Caki2 (cell line): ENCODE measurements around the gene SLC37A1. TPM values are rescaled to one million over a fixed set of nuclear protein-coding genes. Genes with fewer than 3 reads are reported as not detected.

ENCODE experiments used
- DNase-seq: peaks from one replicate; pipeline ENCODE4 v3.0.0-alpha.2; 2015; ENCODE audit warnings: low read depth
- in situ Hi-C: cut with HindIII; loops from 2 replicates; pipeline ENCODE4 v1.10.0; 2016; ENCODE audit warnings: low sequenced_read_pairs, low pct_unique_long_range_greater_than_20kb, mixed read lengths
- total RNA-seq: library from RNA; depleted of rRNA; stranded (reverse); fragments of >200 nt; shearing (Covaris generic); gene quantifications from 2 replicates; pipeline ENCODE4 v1.2.3, GENCODE V29; 2014; ENCODE audit warnings: low replicate concordance

The SLC37A1 gene
- total RNA-seq, 1 experiment from 2014 or later: 39.8 TPM

- in situ Hi-C loops: no loop called here
- DNase-seq: no peak
These were observed 49.2 kb downstream of the SLC37A1 start for GRCh38 chr21:42562816-42563215.

- in situ Hi-C loops: no loop called here
- no peak for DNase-seq
These were observed 49.6 kb downstream of the SLC37A1 start for GRCh38 chr21:42563261-42563660.

- in situ Hi-C loops: no loop called here
- no peak for DNase-seq
These were observed 50.0 kb downstream of the SLC37A1 start for GRCh38 chr21:42563686-42564085.

- in situ Hi-C loops: no loop called here
- no peak for DNase-seq
These were observed 50.9 kb downstream of the SLC37A1 start for GRCh38 chr21:42564561-42564971.

- DNase-seq: no peak
- in situ Hi-C loops: no loop called here
These were observed 51.7 kb downstream of the SLC37A1 start for GRCh38 chr21:42565206-42565810.

GRCh38 chr21:42565886-42566523, 52.4 kb downstream of the SLC37A1 start:
- in situ Hi-C loops: no loop called here

GRCh38 chr21:42566524-42567213, 53.0 kb downstream of the SLC37A1 start:
- no peak for DNase-seq
- in situ Hi-C loops: no loop called here

More at GRCh38 chr21:42565886-42566523, 52.4 kb downstream of the SLC37A1 start:
- no peak for DNase-seq

- no peak for DNase-seq
- in situ Hi-C loops: no loop called here
These were observed 53.5 kb downstream of the SLC37A1 start for GRCh38 chr21:42567214-42567555.

GRCh38 chr21:42567861-42568260, 54.2 kb downstream of the SLC37A1 start:
- in situ Hi-C loops: no loop called here

GRCh38 chr21:42568376-42568775, 54.7 kb downstream of the SLC37A1 start:
- in situ Hi-C loops: no loop called here
- DNase-seq: no peak

More at GRCh38 chr21:42567861-42568260, 54.2 kb downstream of the SLC37A1 start:
- DNase-seq: no peak

GRCh38 chr21:42568866-42569731, 55.4 kb downstream of the SLC37A1 start:
- in situ Hi-C loops: no loop called here
- DNase-seq: no peak

GRCh38 chr21:42569732-42570301, 56.2 kb downstream of the SLC37A1 start:
- DNase-seq: no peak
- in situ Hi-C loops: no loop called here

- DNase-seq: no peak
- in situ Hi-C loops: no loop called here
These were observed 56.7 kb downstream of the SLC37A1 start for GRCh38 chr21:42570362-42570761.

GRCh38 chr21:42570841-42571387, 57.3 kb downstream of the SLC37A1 start:
- in situ Hi-C loops: no loop called here
- peak; percentile 71 for DNase-seq

GRCh38 chr21:42571391-42572150, 57.9 kb downstream of the SLC37A1 start:
- in situ Hi-C loops: no loop called here

GRCh38 chr21:42572906-42573495, 59.3 kb downstream of the SLC37A1 start:
- in situ Hi-C loops: no loop called here
- DNase-seq: no peak

More at GRCh38 chr21:42571391-42572150, 57.9 kb downstream of the SLC37A1 start:
- no peak for DNase-seq
